ENCODE data around the gene BRF1. TPM values are rescaled to one million over a fixed set of nuclear protein-coding genes. Genes with fewer than 3 reads are reported as not detected.

The BRF1 gene
- total RNA-seq, 1 donor, result 28.8 TPM

DNA sequence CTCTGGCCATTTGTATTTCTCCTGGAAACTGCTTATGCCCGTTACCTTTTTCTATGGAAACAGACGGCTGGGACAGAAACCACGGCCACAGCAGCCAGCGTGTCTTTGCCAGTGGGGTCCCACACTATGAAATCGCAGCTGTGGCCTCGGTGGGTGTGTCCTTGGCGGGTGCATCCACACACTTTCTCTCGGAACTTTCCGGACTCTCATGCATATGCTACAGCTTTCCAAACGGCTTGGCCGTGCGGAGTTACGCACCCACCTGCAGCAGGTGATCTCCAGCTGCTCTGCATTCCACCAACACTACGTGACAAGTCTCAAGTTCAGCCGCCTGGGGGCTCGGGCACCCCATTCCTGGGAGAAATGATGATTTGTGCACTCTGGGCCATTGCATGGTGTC lies 53.8 kb downstream of the BRF1 start:
- TF ChIP-seq, protein P1, sequence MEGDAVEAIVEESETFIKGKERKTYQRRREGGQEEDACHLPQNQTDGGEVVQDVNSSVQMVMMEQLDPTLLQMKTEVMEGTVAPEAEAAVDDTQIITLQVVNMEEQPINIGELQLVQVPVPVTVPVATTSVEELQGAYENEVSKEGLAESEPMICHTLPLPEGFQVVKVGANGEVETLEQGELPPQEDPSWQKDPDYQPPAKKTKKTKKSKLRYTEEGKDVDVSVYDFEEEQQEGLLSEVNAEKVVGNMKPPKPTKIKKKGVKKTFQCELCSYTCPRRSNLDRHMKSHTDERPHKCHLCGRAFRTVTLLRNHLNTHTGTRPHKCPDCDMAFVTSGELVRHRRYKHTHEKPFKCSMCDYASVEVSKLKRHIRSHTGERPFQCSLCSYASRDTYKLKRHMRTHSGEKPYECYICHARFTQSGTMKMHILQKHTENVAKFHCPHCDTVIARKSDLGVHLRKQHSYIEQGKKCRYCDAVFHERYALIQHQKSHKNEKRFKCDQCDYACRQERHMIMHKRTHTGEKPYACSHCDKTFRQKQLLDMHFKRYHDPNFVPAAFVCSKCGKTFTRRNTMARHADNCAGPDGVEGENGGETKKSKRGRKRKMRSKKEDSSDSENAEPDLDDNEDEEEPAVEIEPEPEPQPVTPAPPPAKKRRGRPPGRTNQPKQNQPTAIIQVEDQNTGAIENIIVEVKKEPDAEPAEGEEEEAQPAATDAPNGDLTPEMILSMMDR (IDR thresholded peaks at IDR 0.05; ENCODE audit: insufficient read depth, low read length), result no peak
- no peak overlapping the region for H3K4me3 ChIP-seq (ENCODE audit: low read depth, low read length)
- no peak for DNase-seq (ENCODE audit: low read depth)

DNA sequence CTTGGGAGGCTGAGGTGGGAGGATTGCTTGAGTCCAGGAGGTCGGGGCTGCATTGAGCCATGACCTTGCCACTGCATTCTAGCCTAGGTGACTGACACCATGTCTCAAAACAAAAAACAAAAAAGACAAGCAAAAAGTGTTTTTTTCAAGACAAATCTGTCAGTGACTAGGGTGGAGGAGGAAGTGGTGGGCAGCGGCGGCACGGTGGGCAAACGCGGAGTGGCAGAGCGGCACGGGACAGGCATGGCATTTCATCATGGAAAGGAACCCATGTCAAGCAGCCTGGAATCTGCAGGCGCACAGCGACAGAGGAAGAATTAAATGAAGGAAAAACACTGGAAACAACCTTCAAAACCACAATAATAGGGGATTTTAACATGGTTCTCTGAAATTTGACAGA lies 56.5 kb downstream of the BRF1 start:
- H3K4me3 ChIP-seq (ENCODE audit: low read depth, low read length), result no peak overlapping the region
- TF ChIP-seq, protein P1 (IDR thresholded peaks at IDR 0.05; ENCODE audit: insufficient read depth, low read length), result no peak
- no peak for DNase-seq (ENCODE audit: low read depth)

DNA sequence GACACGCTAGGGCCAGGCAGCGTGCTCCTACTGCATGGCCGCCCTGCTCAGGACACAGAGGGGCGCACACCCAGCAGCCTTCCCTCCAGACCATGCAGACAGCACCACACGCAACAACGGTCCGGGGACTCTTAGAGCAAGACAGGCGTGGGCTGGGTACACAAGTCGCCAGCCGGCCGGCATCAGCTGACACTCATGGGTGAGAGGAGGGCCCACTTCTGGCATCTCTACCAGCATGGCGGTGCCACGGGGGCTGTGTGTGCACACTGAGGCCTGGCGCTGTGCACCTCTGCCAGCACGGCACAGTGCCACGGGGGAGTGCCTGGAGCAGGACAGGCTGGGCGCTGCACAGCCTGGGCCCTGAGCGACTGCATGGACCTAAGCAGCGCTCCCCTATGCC lies 59.2 kb downstream of the BRF1 start:
- no peak for DNase-seq (ENCODE audit: low read depth)
- TF ChIP-seq, protein P1 (IDR thresholded peaks at IDR 0.05; ENCODE audit: insufficient read depth, low read length), result no peak
- H3K4me3 ChIP-seq (ENCODE audit: low read depth, low read length), result no peak overlapping the region

DNA sequence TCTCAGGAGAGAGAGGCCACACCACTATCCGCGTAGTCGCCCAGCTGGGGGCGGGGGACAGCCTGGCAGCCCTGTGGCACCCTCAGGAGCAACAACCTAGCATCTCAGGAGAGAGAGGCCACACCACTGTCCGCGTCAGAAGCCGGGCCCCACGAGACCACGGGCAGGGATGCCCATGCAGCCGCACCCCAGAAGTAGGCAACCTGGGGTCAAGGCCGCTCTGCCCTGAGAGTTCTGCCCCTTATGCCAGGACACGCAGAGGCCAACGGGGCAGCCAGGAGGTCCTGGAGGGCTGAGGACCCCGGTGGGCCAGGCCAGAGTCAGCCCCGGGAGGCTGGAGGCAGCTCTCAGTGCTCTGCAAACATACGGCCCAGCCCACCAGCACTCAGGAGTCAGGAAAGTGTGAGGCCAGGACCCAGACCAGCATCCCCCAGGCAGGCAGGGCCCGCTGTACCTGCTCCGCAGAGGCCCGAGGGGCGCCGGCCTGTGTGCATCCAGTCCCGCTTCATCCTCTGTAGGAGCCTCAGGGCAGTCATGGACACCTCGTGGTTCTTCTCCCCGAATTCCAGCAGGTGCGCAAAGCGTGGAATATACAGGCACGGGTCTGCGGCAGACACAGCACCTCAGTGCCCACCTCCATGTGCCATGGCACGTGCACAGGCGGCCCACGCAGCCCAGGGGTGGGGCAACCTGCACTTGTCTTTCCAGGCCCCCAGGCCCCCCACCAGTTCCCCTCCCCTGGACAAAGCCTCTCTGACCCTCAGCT lies 59.8 kb downstream of the BRF1 start:
- TF ChIP-seq, protein P1 (IDR thresholded peaks at IDR 0.05; ENCODE audit: insufficient read depth, low read length), result no peak
- no peak overlapping the region for H3K4me3 ChIP-seq (ENCODE audit: low read depth, low read length)
- DNase-seq (ENCODE audit: low read depth), result no peak

DNA sequence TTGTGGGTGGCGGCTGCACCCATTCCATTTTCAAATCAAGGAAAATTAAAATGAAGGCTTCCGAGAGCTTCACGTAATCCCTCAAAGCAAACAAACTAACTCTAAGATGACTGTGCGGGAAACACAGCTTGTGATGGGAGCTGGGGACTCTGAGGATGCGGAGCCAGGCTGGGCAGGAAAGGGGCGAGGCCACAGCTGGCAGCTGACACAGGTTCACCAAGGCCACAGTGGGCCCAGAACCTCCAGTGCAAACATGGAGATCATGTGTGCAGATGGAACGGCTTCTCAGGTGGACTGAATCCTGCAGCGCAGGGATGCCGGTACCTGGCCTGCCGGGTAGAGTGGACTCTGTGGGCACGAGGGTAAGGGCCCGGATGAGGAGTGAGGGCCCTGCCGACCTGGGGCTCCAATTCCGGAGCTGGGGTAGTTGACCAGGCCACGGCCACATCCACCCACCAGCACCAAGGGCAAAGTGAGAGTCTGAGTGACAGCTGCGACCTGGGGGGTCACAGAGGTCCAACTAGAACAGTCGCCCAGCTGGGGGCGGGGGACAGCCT lies 71.6 kb downstream of the BRF1 start:
- TF ChIP-seq, protein P1 (IDR thresholded peaks at IDR 0.05; ENCODE audit: insufficient read depth, low read length), result no peak
- no peak for DNase-seq (ENCODE audit: low read depth)
- no peak overlapping the region for H3K4me3 ChIP-seq (ENCODE audit: low read depth, low read length)

DNA sequence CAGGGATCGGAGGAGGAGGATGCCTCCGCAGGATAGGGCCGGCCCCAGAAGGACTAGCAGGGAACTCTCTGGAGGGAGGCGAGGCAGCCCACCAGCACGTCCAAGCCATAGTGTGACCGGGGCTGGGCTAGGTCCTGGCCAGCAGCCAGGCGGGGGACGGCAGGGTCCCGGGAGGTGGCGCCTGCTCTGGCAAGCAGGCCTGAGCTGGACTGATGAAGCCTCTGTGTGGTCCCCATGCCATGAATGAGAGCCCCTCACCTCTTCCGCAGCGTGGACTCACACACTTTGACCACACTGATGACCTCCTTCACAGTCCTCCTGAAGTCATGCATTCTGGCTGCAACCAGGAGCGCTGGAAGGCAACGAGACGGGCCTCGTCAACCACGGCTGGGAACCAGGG lies 72.2 kb downstream of the BRF1 start:
- no peak for DNase-seq (ENCODE audit: low read depth)
- no peak overlapping the region for H3K4me3 ChIP-seq (ENCODE audit: low read depth, low read length)
- TF ChIP-seq, protein P1 (IDR thresholded peaks at IDR 0.05; ENCODE audit: insufficient read depth, low read length), result no peak
